ENCODE data around the gene C11orf16.

The C11orf16 gene

GRCh38 chr11:8961401-8961800 lies 28.7 kb upstream of the C11orf16 start:
- Histone ChIP-seq H3K4me3 (ENCODE audit: low read length) (no peak overlapping the region), H3K4me1 (ENCODE audit: low read length) (peaks cover 9% of the 10 kb centered on the region), H3K9me2 (replicated peaks; ENCODE audit: insufficient read depth, low read length) (no peaks in the 10 kb centered on the region), H3F3A (ENCODE audit: insufficient read depth, low read length) (peaks cover 5% of the 10 kb centered on the region; the same call in 1 of the 2 replicates), H3K79me2 (ENCODE audit: low read length) (peaks cover 66% of the 10 kb centered on the region), H3K36me3 (replicated peaks; ENCODE audit: insufficient read depth, low read length) (no peaks in the 10 kb centered on the region), H3K4me2 (ENCODE audit: low read depth, low read length) (no peak overlapping the region), H3K9me3 (replicated peaks; ENCODE audit: insufficient read depth, low read length) (no peaks in the 10 kb centered on the region), H4K20me1 (ENCODE audit: insufficient read depth, low read length) (no peaks in the 10 kb centered on the region), H3K27ac (ENCODE audit: low read length) (no peak overlapping the region), H2AFZ (ENCODE audit: low read length) (no peak overlapping the region), H3K9ac (ENCODE audit: low read length) (no peak overlapping the region), H3K27me3 (replicated peaks; ENCODE audit: insufficient read depth, low read length) (no peaks in the 10 kb centered on the region)
- TF ChIP-seq EZH2phosphoT487 (IDR thresholded peaks at IDR 0.05; ENCODE audit: low read length) (no peak), EZH2 (optimal IDR thresholded peaks at IDR 0.05; ENCODE audit: low read depth, low read length) (no peak), CTCF (IDR thresholded peaks at IDR 0.05; ENCODE audit: low read length) (no peak)
- DNase-seq = no peak

GRCh38 chr11:8959546-8960166 lies 26.9 kb upstream of the C11orf16 start:
- no peak overlapping the region for H3K4me2 ChIP-seq (ENCODE audit: low read depth, low read length)
- H4K20me1 ChIP-seq (ENCODE audit: insufficient read depth, low read length) = no peaks in the 10 kb centered on the region
- H3K9me2 ChIP-seq (replicated peaks; ENCODE audit: insufficient read depth, low read length) = no peaks in the 10 kb centered on the region
- no peaks in the 10 kb centered on the region for H3K36me3 ChIP-seq (replicated peaks; ENCODE audit: insufficient read depth, low read length)
- H3K9me3 ChIP-seq (replicated peaks; ENCODE audit: insufficient read depth, low read length) = no peaks in the 10 kb centered on the region
- H3K27me3 ChIP-seq (replicated peaks; ENCODE audit: insufficient read depth, low read length) = no peaks in the 10 kb centered on the region
- H3F3A ChIP-seq (ENCODE audit: insufficient read depth, low read length) = peaks cover 3% of the 10 kb centered on the region; the same call in 1 of the 2 replicates
- TF ChIP-seq EZH2 (optimal IDR thresholded peaks at IDR 0.05; ENCODE audit: low read depth, low read length) (no peak), EZH2phosphoT487 (IDR thresholded peaks at IDR 0.05; ENCODE audit: low read length) (no peak), CTCF (IDR thresholded peaks at IDR 0.05; ENCODE audit: low read length) (peak; percentile 68)
- peak; percentile 82 for DNase-seq
- no peak overlapping the region for H2AFZ ChIP-seq (ENCODE audit: low read length)
- H3K4me1 ChIP-seq (ENCODE audit: low read length) = peaks cover 9% of the 10 kb centered on the region
- H3K9ac ChIP-seq (ENCODE audit: low read length) = no peak overlapping the region
- no peak overlapping the region for H3K27ac ChIP-seq (ENCODE audit: low read length)
- peaks cover 70% of the 10 kb centered on the region for H3K79me2 ChIP-seq (ENCODE audit: low read length)
- H3K4me3 ChIP-seq (ENCODE audit: low read length) = no peak overlapping the region

GRCh38 chr11:8956860-8957259 lies 24.1 kb upstream of the C11orf16 start:
- Histone ChIP-seq H3K36me3 (replicated peaks; ENCODE audit: insufficient read depth, low read length) (no peaks in the 10 kb centered on the region; the same call in 1 of the 2 replicates), H3K9me3 (replicated peaks; ENCODE audit: insufficient read depth, low read length) (no peaks in the 10 kb centered on the region), H3F3A (ENCODE audit: insufficient read depth, low read length) (no peaks in the 10 kb centered on the region; the same call in none of the 2 replicates), H3K4me1 (ENCODE audit: low read length) (no peaks in the 10 kb centered on the region), H3K27me3 (replicated peaks; ENCODE audit: insufficient read depth, low read length) (no peaks in the 10 kb centered on the region), H3K4me2 (ENCODE audit: low read depth, low read length) (no peak overlapping the region), H3K4me3 (ENCODE audit: low read length) (no peak overlapping the region), H3K79me2 (ENCODE audit: low read length) (peaks cover 49% of the 10 kb centered on the region), H4K20me1 (ENCODE audit: insufficient read depth, low read length) (no peaks in the 10 kb centered on the region), H3K27ac (ENCODE audit: low read length) (no peak overlapping the region), H2AFZ (ENCODE audit: low read length) (no peak overlapping the region), H3K9me2 (replicated peaks; ENCODE audit: insufficient read depth, low read length) (no peaks in the 10 kb centered on the region), H3K9ac (ENCODE audit: low read length) (no peak overlapping the region)
- no peak for DNase-seq
- TF ChIP-seq CTCF (IDR thresholded peaks at IDR 0.05; ENCODE audit: low read length) (no peak), EZH2phosphoT487 (IDR thresholded peaks at IDR 0.05; ENCODE audit: low read length) (no peak), EZH2 (optimal IDR thresholded peaks at IDR 0.05; ENCODE audit: low read depth, low read length) (no peak)
